K562 (cell line): ENCODE measurements around the gene ALG14. TPM values are rescaled to one million over a fixed set of nuclear protein-coding genes. Genes with fewer than 3 reads are reported as not detected.

ENCODE experiments used
- ATAC-seq: fragments of 200-7000 bp; cut with Tn5 transposase; 3 replicates; pipeline ENCODE4 v1.9.1; 2020; ENCODE audit warnings: moderate library complexity
- BruUV-seq: library from RNA; stranded (reverse); fragments of 400-500 nt; replicated peaks from 2 replicates; lab custom pipeline; 2021; lab: Mats Ljungman, UMichigan
- CTCF ChIA-PET: fragments of 300-600 bp; formaldehyde crosslinking; extraction: SDS; loops from one replicate; lab custom pipeline; 2021; ENCODE audit warnings: low intra/inter-chr PET ratio; lab: Yijun Ruan, JAX
- POLR2A ChIA-PET: fragments of 300-600, 350-650 bp; sonication (Branson Sonifier 250); formaldehyde crosslinking; extraction: SDS; loops from one replicate; lab custom pipeline; 2021; ENCODE audit warnings: antibody characterized with exemption, inconsistent platforms; lab: Yijun Ruan, JAX
- DNase-seq, 4 experiments: peaks; one replicate each; pipeline versions ENCODE4 v3.0.0 to v3.0.0-alpha.2; 2011 to 2018; ENCODE audit warnings: low spot score in 3 of 4, mixed read lengths in 3 of 4; ENCODE audit errors: extremely low read depth in 1 of 4
- FAIRE-seq: peaks from 2 replicates; lab custom pipeline; 2011; peaks lifted over from hg19 to GRCh38; lab: Jason Lieb, UNC
- H2AFZ ChIP-seq: 2 replicates; pipeline ENCODE4 v1.6.0; 2011; ENCODE audit warnings: low read depth, low read length, control low read depth, inconsistent platforms
- H3K27ac ChIP-seq: fragments of 200-600 bp; 3 replicates; pipeline ENCODE4 v1.8.0; 2011; ENCODE audit warnings: low read depth, mild to moderate bottlenecking, control low read depth, inconsistent platforms, low read length, moderate library complexity, mixed read lengths; ENCODE audit errors: extremely low read depth
- H3K27me3 ChIP-seq, 2 experiments: fragments of 300-600 bp in 1 of 2; 2 replicates in 1 of 2; 3 replicates in 1 of 2; pipeline versions ENCODE4 v1.6.0 to v1.8.0; 2011; ENCODE audit warnings: inconsistent platforms in 2 of 2, low read length in 2 of 2, mild to moderate bottlenecking in 1 of 2, mixed read lengths in 1 of 2, moderate library complexity in 1 of 2; ENCODE audit not compliant: control insufficient read depth in 2 of 2, insufficient read depth in 2 of 2
- H3K36me3 ChIP-seq: fragments of 300-600 bp; 3 replicates; pipeline ENCODE4 v1.8.0; 2011; ENCODE audit warnings: mild to moderate bottlenecking, low read length, inconsistent platforms; ENCODE audit not compliant: control insufficient read depth, insufficient read depth
- H3K4me1 ChIP-seq, 2 experiments: fragments of 200-600 bp in 1 of 2; replicated peaks in 1 of 2; 2 replicates in 1 of 2; 3 replicates in 1 of 2; pipeline versions ENCODE4 v1.5.1 to v1.8.0; 2011; ENCODE audit warnings: inconsistent platforms in 2 of 2, low read length in 2 of 2, mild to moderate bottlenecking in 1 of 2, mixed read lengths in 1 of 2, moderate library complexity in 1 of 2; ENCODE audit not compliant: control insufficient read depth in 2 of 2, insufficient read depth in 2 of 2
- H3K4me2 ChIP-seq: 2 replicates; pipeline ENCODE4 v1.6.1; 2011; ENCODE audit warnings: low read length, control low read depth, inconsistent platforms, mixed read lengths; ENCODE audit not compliant: insufficient read depth
- H3K4me3 ChIP-seq: fragments of 200-600 bp; sonication (generic), shearing (Covaris generic); 2 replicates; pipeline ENCODE4 v1.5.1; 2016; ENCODE audit warnings: control low read depth, inconsistent platforms
- H3K79me2 ChIP-seq: fragments of 200-600 bp; 3 replicates; pipeline ENCODE4 v1.8.0; 2011; ENCODE audit warnings: low read length, inconsistent platforms; ENCODE audit not compliant: control insufficient read depth, insufficient read depth
- H3K9ac ChIP-seq, 2 experiments: 2 replicates each; pipeline versions ENCODE4 v1.6.0 to v1.6.1; 2011; ENCODE audit warnings: low read depth in 2 of 2, low read length in 2 of 2, control low read depth in 1 of 2, inconsistent platforms in 1 of 2, mild to moderate bottlenecking in 1 of 2, mixed read lengths in 1 of 2; ENCODE audit not compliant: insufficient read depth in 1 of 2
- H3K9me1 ChIP-seq: one replicate; pipeline ENCODE4 v1.6.0; 2011; ENCODE audit warnings: inconsistent platforms, mild to moderate bottlenecking, low read length, moderate library complexity; ENCODE audit not compliant: control insufficient read depth, insufficient read depth
- H3K9me3 ChIP-seq: replicated peaks from 2 replicates; pipeline ENCODE4 v1.5.1; 2011; ENCODE audit warnings: low read depth, low read length, inconsistent platforms; ENCODE audit not compliant: control insufficient read depth, insufficient read depth
- H4K20me1 ChIP-seq: replicated peaks from 2 replicates; pipeline ENCODE4 v1.6.1; 2011; ENCODE audit warnings: low read length, inconsistent platforms, mixed read lengths; ENCODE audit not compliant: control insufficient read depth, insufficient read depth
- CBX5 ChIP-seq: IDR thresholded peaks from 2 replicates; pipeline ENCODE4 v1.6.1; 2014; ENCODE audit warnings: low read depth, borderline replicate concordance
- E2F6 ChIP-seq, 2 experiments: IDR thresholded peaks; 2 replicates each; pipeline ENCODE4 v1.6.1; 2011; ENCODE audit warnings: borderline replicate concordance in 1 of 2, control low read depth in 1 of 2, low read depth in 1 of 2, low read length in 1 of 2, mild to moderate bottlenecking in 1 of 2, mixed read lengths in 1 of 2, moderate library complexity in 1 of 2; ENCODE audit not compliant: insufficient read depth in 1 of 2, insufficient read length in 1 of 2, poor library complexity in 1 of 2, severe bottlenecking in 1 of 2; ENCODE audit errors: extremely low read depth in 1 of 2
- EGR1 ChIP-seq: fragments of 450-650 bp; conservative IDR thresholded peaks from 2 replicates; pipeline ENCODE4 v1.6.1; 2017; ENCODE audit warnings: mild to moderate bottlenecking
- ELF2 ChIP-seq: fragments of 250-450 bp; sonication (Bioruptor Pico); IDR thresholded peaks from 2 replicates; pipeline ENCODE4 v1.5.0; 2021; ENCODE audit warnings: mild to moderate bottlenecking
- ILF3 ChIP-seq: fragments of 450-650 bp; IDR thresholded peaks from 2 replicates; pipeline ENCODE4 v1.6.1; 2018; ENCODE audit warnings: antibody characterized with exemption, mild to moderate bottlenecking, moderate library complexity, borderline replicate concordance
- IRF9 ChIP-seq: fragments of 450-650 bp; IDR thresholded peaks from 2 replicates; pipeline ENCODE4 v1.6.1; 2016; ENCODE audit warnings: missing biosample characterization, missing genetic modification characterization
- SIX5 ChIP-seq, 2 experiments: IDR thresholded peaks; 2 replicates each; pipeline ENCODE4 v1.6.1; 2011; ENCODE audit warnings: low read length in 2 of 2, borderline replicate concordance in 1 of 2, low read depth in 1 of 2, mild to moderate bottlenecking in 1 of 2, moderate library complexity in 1 of 2; ENCODE audit not compliant: insufficient read depth in 1 of 2
- ZNF277 ChIP-seq: fragments of 250-450 bp; sonication (Bioruptor Pico); IDR thresholded peaks from 2 replicates; pipeline ENCODE4 v1.8.0; 2022; ENCODE audit warnings: inconsistent platforms, mild to moderate bottlenecking, moderate library complexity, borderline replicate concordance
- WGBS: fragments of 100-300 bp; shearing (Covaris generic); methylation state at CpG from one replicate; pipeline ENCODE4 v1.1.6; 2016; ENCODE audit warnings: low coverage, mixed read lengths; ENCODE audit not compliant: insufficient coverage; ENCODE audit errors: missing lambda C conversion rate; 5-methylcytosine and 5-hydroxymethylcytosine counted together
- in situ Hi-C: fragments of 300-500 bp; cut with MboI; formaldehyde crosslinking; loops from 4 replicates; pipeline ENCODE4 v1.15.0; 2018; ENCODE audit warnings: inconsistent platforms, mixed read lengths
- intact Hi-C: fragments of 100-400 bp; cut with micrococcal nuclease; formaldehyde crosslinking; loops from 2 replicates; pipeline ENCODE4 v1.14.2; 2022
- polyA plus RNA-seq, 8 experiments: library from polyadenylated mRNA; depleted of rRNA in 4 of 8; stranded (reverse) in 5 of 8; unstranded in 3 of 8; fragments of >200 nt; fragmentation: Nextera tagmentation in 2 of 8; fragmentation: Illumina TruSeq in 1 of 8; extraction: Ambion mirVana in 2 of 8; extraction: Trizol in 1 of 8; gene quantifications; 2 replicates each; pipeline versions ENCODE4 v1.2.1 to v1.2.3, GENCODE V29; 2011 to 2014; ENCODE audit warnings: inconsistent platforms in 1 of 8, missing spikeins in 1 of 8
- total RNA-seq, 7 experiments: library from RNA; depleted of rRNA in 6 of 7; stranded (reverse); fragments of >200 nt in 6 of 7; fragmentation: Illumina TruSeq in 2 of 7; extraction: Trizol in 2 of 7; gene quantifications; 2 replicates each; pipeline versions ENCODE4 v1.2.1 to v1.2.3, GENCODE V29; 2011 to 2021; ENCODE audit warnings: low replicate concordance in 1 of 7

ALG14 gene
- total and polyA plus RNA-seq, 9 of the 15 experiments (the other 6 are each of a cell fraction or from before 2014, with no cell fraction given): 2.8 to 16.2 (median 4.9) TPM

- TF ChIP-seq SIX5 (IDR thresholded peaks at IDR 0.05; ENCODE audit: borderline replicate concordance in 1 of 2, insufficient read depth in 1 of 2, low read depth in 1 of 2, low read length in 2 of 2) (no peak), ELF2 (CRISPR knock-in tag) (no peak), CBX5 (no peak), ZNF277 (CRISPR knock-in tag) (no peak), IRF9 (tag) (no peak)
Measured at GRCh38 chr1:94927405-94928175, 145.2 kb downstream of the ALG14 start (continued).

GRCh38 chr1:94926915-94927404, 145.8 kb downstream of the ALG14 start, which contains the start of gene CNN3:
Gene CNN3, minus strand, starts transcription at chr1:94927110. Its CDS starts 216 bp downstream, at chr1:94926894.
- FAIRE-seq: no peak
- peak; percentile 49 for TF ChIP-seq EGR1
- peak; percentile 31 to 77 for TF ChIP-seq E2F6 (IDR thresholded peaks at IDR 0.05; ENCODE audit: borderline replicate concordance in 1 of 2, extremely low read depth in 1 of 2, insufficient read depth in 1 of 2, insufficient read length in 1 of 2, low read depth in 1 of 2, low read length in 1 of 2, poor library complexity in 1 of 2, severe bottlenecking in 1 of 2)
- TF ChIP-seq ILF3: no peak
- peaks cover 16 to 34% of the 10 kb centered on the region in 2 experiments; a peak in 4 of 5 replicates for H3K27me3 ChIP-seq
- in situ Hi-C loops (no loop called here), intact Hi-C loops (no loop called here)
- no peaks in the 10 kb centered on the region for H3K9me3 ChIP-seq
- no peak within 1 kb of the TSS for H3K9ac ChIP-seq
- no peaks in the 10 kb centered on the region for H4K20me1 ChIP-seq
- 32% methylated on average over 11 of the region's 57 CpGs for WGBS
- H3K4me2 ChIP-seq: no peak within 1 kb of the TSS
- H3K9me1 ChIP-seq: no peaks in the 10 kb centered on the region
- ChIA-PET POLR2A (interaction anchor here (0.7 to 0.8 kb wide), 2 partner anchors 9 to 59 kb away, joined by 3 read pairs; no protein-coding TSS in a partner anchor), CTCF (no interaction called here)
- no peaks in the 10 kb centered on the region for H3K36me3 ChIP-seq
- DNase-seq: peak; percentile 17 to 66 (median 58)
- H3K4me3 ChIP-seq: no peak within 1 kb of the TSS
- H3K27ac ChIP-seq: no peak within 1 kb of the TSS
- H2AFZ ChIP-seq: no peak within 1 kb of the TSS
- no TSS peak for BruUV-seq
- ATAC-seq: peak; percentile 85
- no peaks in the 10 kb centered on the region for H3K79me2 ChIP-seq
- peaks cover 0 to 15% of the 10 kb centered on the region in 2 experiments; a peak in 2 of 5 replicates for H3K4me1 ChIP-seq
